Thoracic aorta (tissue), 2 donors: ENCODE measurements around the gene MPHOSPH9. TPM values are rescaled to one million over a fixed set of nuclear protein-coding genes. Genes with fewer than 3 reads are reported as not detected.

Experiments used
- ATAC-seq: fragments of 150-250 bp; one replicate; pipeline ENCODE4 v1.8.0; 2017; ENCODE audit warnings: low read depth; ENCODE audit not compliant: insufficient number of reproducible peaks, low FRiP score
- DNase-seq: peaks from one replicate; pipeline ENCODE4 v3.0.0-alpha.2; 2020; ENCODE audit warnings: low spot score
- H3K27ac ChIP-seq, 2 donors: fragments of 200-600 bp; sonication (generic); 1 replicate in 1 of 2; 2 replicates in 1 of 2; pipeline ENCODE4 v1.5.1; 2016; ENCODE audit warnings: mild to moderate bottlenecking in 2 of 2, moderate library complexity in 2 of 2
- H3K27me3 ChIP-seq: fragments of 200-600 bp; sonication (generic); replicated peaks from 2 replicates; pipeline ENCODE4 v1.6.0; 2016; ENCODE audit warnings: mild to moderate bottlenecking; ENCODE audit not compliant: insufficient read depth
- H3K36me3 ChIP-seq: fragments of 200-600 bp; sonication (generic); one replicate; pipeline ENCODE4 v1.5.1; 2016
- H3K4me1 ChIP-seq, 2 donors: fragments of 200-600 bp; sonication (generic); 1 replicate in 1 of 2; 2 replicates in 1 of 2; pipeline versions ENCODE4 v1.5.1 to v1.6.0; 2016; ENCODE audit warnings: low read depth in 2 of 2, mild to moderate bottlenecking in 1 of 2; ENCODE audit not compliant: control insufficient read depth in 1 of 2
- H3K4me3 ChIP-seq: fragments of 200-600 bp; sonication (generic); 2 replicates; pipeline ENCODE4 v1.5.1; 2016; ENCODE audit warnings: mild to moderate bottlenecking
- H3K9me3 ChIP-seq: fragments of 200-600 bp; sonication (generic); 2 replicates; pipeline ENCODE4 v1.5.1; 2016
- CTCF ChIP-seq: fragments of 200-600 bp; sonication (generic); IDR thresholded peaks from one replicate; pipeline ENCODE4 v1.5.1; 2019; ENCODE audit warnings: antibody characterized with exemption
- total RNA-seq, 2 donors: library from RNA; depleted of rRNA; stranded (reverse); fragments of >200 nt; gene quantifications; one replicate each; pipeline versions ENCODE4 v1.1.0 to v1.2.3, GENCODE V29; 2016

The MPHOSPH9 gene
- total RNA-seq, 2 donors from 2014 or later, result 7.6 to 44.0 TPM

GRCh38 chr12:123127182-123127495, 105.8 kb downstream of the MPHOSPH9 start:
- H3K9me3 ChIP-seq, result no peaks in the 10 kb centered on the region
- H3K4me1 ChIP-seq, result peaks cover 9 to 15% of the 10 kb centered on the region in 2 donors
- H3K36me3 ChIP-seq, result no peaks in the 10 kb centered on the region
- no peak for DNase-seq
- no peak overlapping the region for H3K27ac ChIP-seq
- no peak for TF ChIP-seq CTCF
- no peak for ATAC-seq
- no peak overlapping the region for H3K4me3 ChIP-seq
- H3K27me3 ChIP-seq, result no peaks in the 10 kb centered on the region

- Histone ChIP-seq H3K27me3 (no peaks in the 10 kb centered on the region), H3K9me3 (no peaks in the 10 kb centered on the region), H3K27ac (no peak overlapping the region), H3K4me1 (peaks cover 9 to 15% of the 10 kb centered on the region in 2 donors), H3K36me3 (no peaks in the 10 kb centered on the region), H3K4me3 (no peak overlapping the region)
- peak; percentile 41 for ATAC-seq
- TF ChIP-seq CTCF, result no peak
- DNase-seq, result no peak
Measured at GRCh38 chr12:123126294-123127181, 106.4 kb downstream of the MPHOSPH9 start.

GRCh38 chr12:123122626-123123025, 110.3 kb downstream of the MPHOSPH9 start:
- Histone ChIP-seq H3K27me3 (no peaks in the 10 kb centered on the region), H3K4me3 (no peak overlapping the region), H3K4me1 (peaks cover 9 to 21% of the 10 kb centered on the region in 2 donors), H3K27ac (no peak overlapping the region), H3K9me3 (no peaks in the 10 kb centered on the region), H3K36me3 (no peaks in the 10 kb centered on the region)
- no peak for TF ChIP-seq CTCF
- ATAC-seq (no peak), DNase-seq (no peak)

GRCh38 chr12:123121670-123122069, 111.3 kb downstream of the MPHOSPH9 start:
- DNase-seq (no peak), ATAC-seq (no peak)
- no peak overlapping the region for H3K27ac ChIP-seq
- no peaks in the 10 kb centered on the region for H3K27me3 ChIP-seq
- H3K4me3 ChIP-seq, result no peak overlapping the region
- peaks cover 6 to 17% of the 10 kb centered on the region in 2 donors for H3K4me1 ChIP-seq
- H3K36me3 ChIP-seq, result no peaks in the 10 kb centered on the region
- TF ChIP-seq CTCF, result no peak
- H3K9me3 ChIP-seq, result no peaks in the 10 kb centered on the region

- Histone ChIP-seq H3K4me1 (peaks cover 8 to 19% of the 10 kb centered on the region in 2 donors), H3K27ac (no peak overlapping the region), H3K4me3 (no peak overlapping the region), H3K36me3 (no peaks in the 10 kb centered on the region), H3K9me3 (no peaks in the 10 kb centered on the region), H3K27me3 (no peaks in the 10 kb centered on the region)
- no peak for TF ChIP-seq CTCF
- ATAC-seq (no peak), DNase-seq (no peak)
Measured at GRCh38 chr12:123120452-123121166, 112.3 kb downstream of the MPHOSPH9 start.
